Stomach (tissue), 9 donors: ENCODE data around the gene SLFN14. TPM values are rescaled to one million over a fixed set of nuclear protein-coding genes. Genes with fewer than 3 reads are reported as not detected.

ENCODE experiments used
- DNase-seq, 2 donors: peaks; one replicate each; pipeline versions ENCODE4 v3.0.0 to v3.0.0-alpha.2; 2013 to 2019
- H3K27ac ChIP-seq, 5 donors: fragments of 200-600 bp in 4 of 5; sonication (generic) in 4 of 5; one replicate each; pipeline ENCODE4 v1.5.1; 2013 to 2019; ENCODE audit warnings: mild to moderate bottlenecking in 1 of 5, moderate library complexity in 1 of 5
- H3K27me3 ChIP-seq, 3 donors: fragments of 200-600 bp; sonication (generic); one replicate each; pipeline ENCODE4 v1.5.1; 2017 to 2019; ENCODE audit warnings: mixed run types in 1 of 3
- H3K36me3 ChIP-seq, 4 donors: fragments of 200-600 bp; sonication (generic); 1 replicate in 3 of 4; 2 replicates in 1 of 4; pipeline ENCODE4 v1.5.1; 2016 to 2019
- H3K4me1 ChIP-seq, 4 donors: fragments of 200-600 bp; sonication (generic); one replicate each; pipeline ENCODE4 v1.5.1; 2016 to 2019
- H3K4me3 ChIP-seq, 4 donors: fragments of 200-600 bp; sonication (generic) in 3 of 4; one replicate each; pipeline ENCODE4 v1.5.1; 2016 to 2019; ENCODE audit warnings: mild to moderate bottlenecking in 1 of 4
- H3K9me3 ChIP-seq, 4 donors: fragments of 200-600 bp; sonication (generic); one replicate each; pipeline ENCODE4 v1.5.1; 2016 to 2019
- CTCF ChIP-seq, 7 experiments: fragments of 450-650 bp in 4 of 7; fragments of 200-600 bp in 3 of 7; sonication (generic) in 3 of 7; IDR thresholded peaks; one replicate each; pipeline ENCODE4 v1.5.1; 2016 to 2019; ENCODE audit warnings: antibody characterized with exemption in 7 of 7, control low read depth in 2 of 7, mild to moderate bottlenecking in 1 of 7
- EP300 ChIP-seq: sonication (generic); formaldehyde crosslinking; IDR thresholded peaks from one replicate; pipeline ENCODE4 v1.6.1; 2017; ENCODE audit warnings: antibody characterized with exemption
- POLR2A ChIP-seq, 4 donors: fragments of 450-650 bp; IDR thresholded peaks; one replicate each; pipeline ENCODE4 v1.6.1; 2016; ENCODE audit warnings: antibody characterized with exemption in 4 of 4, control low read depth in 2 of 4, mild to moderate bottlenecking in 1 of 4, moderate library complexity in 1 of 4
- POLR2AphosphoS5 ChIP-seq, 3 donors: sonication (generic); formaldehyde crosslinking; IDR thresholded peaks; one replicate each; pipeline ENCODE4 v1.6.1; 2016; ENCODE audit warnings: antibody characterized with exemption in 3 of 3
- WGBS, 5 donors: extraction: QIAGEN DNeasy Blood & Tissue Kit in 3 of 5; methylation state at CpG; one replicate each; pipeline versions ENCODE4 v1.1.5 to v1.1.7; 2013 to 2018; 5-methylcytosine and 5-hydroxymethylcytosine counted together
- intact Hi-C: fragments of 100-400 bp; cut with DNase I; formaldehyde crosslinking; loops from one replicate; pipeline ENCODE4 v1.15.1; 2023; ENCODE audit warnings: low total_unique reads
- polyA plus RNA-seq, 3 donors: library from polyadenylated mRNA; stranded (reverse); fragments of 200-250 nt; gene quantifications; one replicate each; pipeline ENCODE4 v1.2.3, GENCODE V29; 2013
- total RNA-seq, 5 donors: library from RNA; depleted of rRNA; stranded (reverse); fragments of >200 nt; gene quantifications; one replicate each; pipeline versions ENCODE4 v1.1.0 to v1.2.3, GENCODE V29; 2014 to 2016
- donor health status: healthy with polysubstance abuse.
- donor health status: Bipolar disorder and iron deficiency.
- donor health status: healthy.

SLFN14 gene
- total and polyA plus RNA-seq, 8 donors = not detected

- H3K27ac ChIP-seq = peak overlapping the region in 4 of 5 donors; percentile 94 to 98 (median 96)
- intact Hi-C loops = no loop called here
- TF ChIP-seq CTCF (IDR thresholded peaks at IDR 0.05) (no peak), EP300 (no peak), POLR2AphosphoS5 (IDR thresholded peaks at IDR 0.05) (peak in 2 of 3 donors; percentile 48 to 73)
Observed at GRCh38 chr17:35588196-35588920, 27.7 kb upstream of the SLFN14 start.

DNA sequence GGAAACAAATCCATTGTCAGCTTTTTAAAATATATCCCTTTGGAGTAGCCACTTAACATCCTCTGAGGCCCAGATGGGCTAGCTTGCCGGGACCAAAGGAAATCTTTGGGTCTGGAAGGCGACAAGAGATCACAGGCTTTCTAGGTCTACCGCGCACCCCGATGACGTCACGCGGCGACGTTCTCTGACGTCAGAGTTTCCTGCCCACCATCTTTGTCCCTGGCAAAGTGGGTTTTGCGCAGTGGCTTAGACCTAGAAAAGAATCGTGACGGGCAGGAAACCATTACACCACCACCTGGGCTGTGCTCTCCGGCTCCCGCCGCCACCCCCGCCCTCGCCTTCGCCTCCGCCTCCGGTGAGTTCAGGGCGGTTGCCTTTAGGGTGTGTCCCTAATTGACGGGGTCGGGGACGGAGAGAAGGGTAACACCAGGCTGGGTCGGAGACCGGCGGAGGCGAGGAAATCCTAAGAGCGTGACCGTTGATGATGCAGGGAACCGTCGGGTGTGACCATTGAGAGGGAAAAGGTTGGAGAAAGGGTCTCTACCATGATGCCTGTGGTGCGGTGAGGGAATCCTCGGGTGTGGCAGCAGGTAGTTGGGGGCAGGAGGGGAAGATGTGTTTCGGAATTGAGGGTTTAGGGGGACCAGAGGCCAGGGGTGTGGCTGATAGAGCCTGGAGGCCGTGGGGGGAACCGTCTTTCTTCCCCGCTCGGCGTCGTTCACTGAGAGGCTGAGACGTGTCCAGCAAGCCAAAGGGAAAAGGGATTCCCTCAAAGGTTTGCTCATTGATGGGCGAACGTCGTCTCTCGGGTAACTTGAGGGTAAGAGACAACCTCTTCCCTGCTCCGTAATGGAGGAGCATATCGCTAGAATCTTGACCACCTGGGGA is 26.7 kb upstream of the SLFN14 start, which contains the start of gene AP2B1:
TSS of gene AP2B1 (plus strand) at position 249 of the 888 bp plus-strand sequence. CDS start 6,709 bp downstream, outside the sequence.
- peak; percentile 94 to 99 for DNase-seq
- H3K9me3 ChIP-seq = no peaks in the 10 kb centered on the region
- WGBS, 5 donors = 0 to 1% (median 0%) methylated on average over 39 to 50 of the region's 50 CpGs
- H3K36me3 ChIP-seq = peaks cover 0 to 3% (median 0%) of the 10 kb centered on the region in 4 donors
- intact Hi-C loops = no loop called here
- no peaks in the 10 kb centered on the region for H3K27me3 ChIP-seq
- peaks cover 9 to 50% (median 36%) of the 10 kb centered on the region in 4 donors for H3K4me1 ChIP-seq
- H3K4me3 ChIP-seq = peak within 1 kb of the TSS; percentile 64 to 91 (median 72)
- H3K27ac ChIP-seq = peak within 1 kb of the TSS; percentile 87 to 98 (median 95)
- TF ChIP-seq POLR2AphosphoS5 (IDR thresholded peaks at IDR 0.05) = peak; percentile 88 to 97 (median 92)
- TF ChIP-seq CTCF (IDR thresholded peaks at IDR 0.05) = peak in 1 of 7 experiments; percentile 15
- no peak for TF ChIP-seq EP300
- peak in 2 of 4 donors; percentile 39 to 55 for TF ChIP-seq POLR2A (IDR thresholded peaks at IDR 0.05)

More at GRCh38 chr17:35588196-35588920, 27.7 kb upstream of the SLFN14 start:
- no peaks in the 10 kb centered on the region for H3K27me3 ChIP-seq
- peak overlapping the region; percentile 64 to 91 (median 72) for H3K4me3 ChIP-seq
- H3K36me3 ChIP-seq = peaks cover 0 to 7% (median 0%) of the 10 kb centered on the region in 4 donors
- peaks cover 9 to 61% (median 40%) of the 10 kb centered on the region in 4 donors for H3K4me1 ChIP-seq
- no peaks in the 10 kb centered on the region for H3K9me3 ChIP-seq
- DNase-seq = peak in 1 of 2 donors; percentile 82
- 47 to 53% (median 50%) methylated on average over 12 of the region's 12 CpGs for WGBS, 5 donors

DNA sequence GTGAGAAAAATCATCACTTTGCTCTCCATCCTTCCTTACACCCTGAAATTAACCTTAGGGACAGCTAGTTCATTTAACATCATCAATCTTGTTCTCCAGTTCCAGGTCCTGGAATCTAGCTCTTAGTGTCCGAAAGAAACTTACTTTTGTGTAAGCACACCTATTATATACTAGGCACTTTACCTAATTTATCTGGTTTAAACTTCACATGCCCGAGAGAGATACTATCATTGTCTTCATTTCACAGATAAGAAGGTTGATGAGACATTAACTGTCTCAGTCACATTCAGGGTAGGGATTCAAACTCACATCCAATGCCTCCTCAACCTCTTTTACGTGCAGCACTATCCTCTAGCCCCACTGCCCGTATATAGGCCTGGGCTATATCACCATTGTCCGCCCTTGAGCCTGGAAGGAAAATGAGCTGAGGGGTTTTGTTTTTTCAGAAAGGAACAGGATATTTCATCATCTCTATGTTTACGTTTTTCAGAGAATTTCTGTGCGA is 26.0 kb upstream of the SLFN14 start:
- peak overlapping the region; percentile 64 to 91 (median 72) for H3K4me3 ChIP-seq
- H3K27me3 ChIP-seq = no peaks in the 10 kb centered on the region
- no peaks in the 10 kb centered on the region for H3K36me3 ChIP-seq
- peak overlapping the region; percentile 87 to 98 (median 95) for H3K27ac ChIP-seq
- H3K9me3 ChIP-seq = no peaks in the 10 kb centered on the region
- intact Hi-C loops = no loop called here
- 24 to 31% (median 29%) methylated on average over 7 of the region's 7 CpGs for WGBS, 5 donors
- H3K4me1 ChIP-seq = peaks cover 9 to 43% (median 33%) of the 10 kb centered on the region in 4 donors
- no peak for DNase-seq
- TF ChIP-seq POLR2A (IDR thresholded peaks at IDR 0.05) (no peak), CTCF (IDR thresholded peaks at IDR 0.05) (no peak)

GRCh38 chr17:35584061-35584460 is 23.4 kb upstream of the SLFN14 start:
- H3K27ac ChIP-seq = no peak overlapping the region
- H3K36me3 ChIP-seq = no peaks in the 10 kb centered on the region
- no peak for DNase-seq
- TF ChIP-seq CTCF (IDR thresholded peaks at IDR 0.05) (no peak), EP300 (no peak), POLR2AphosphoS5 (IDR thresholded peaks at IDR 0.05) (no peak), POLR2A (IDR thresholded peaks at IDR 0.05) (no peak)
- no peaks in the 10 kb centered on the region for H3K27me3 ChIP-seq
- no peak overlapping the region for H3K4me3 ChIP-seq
- no peaks in the 10 kb centered on the region for H3K9me3 ChIP-seq
- peaks cover 13 to 25% (median 21%) of the 10 kb centered on the region in 4 donors for H3K4me1 ChIP-seq
- intact Hi-C loops = no loop called here
- WGBS, 5 donors = 74 to 100% (median 90%) methylated on average over 1 of the region's 1 CpG
